Colon (tissue), 2 donors: ENCODE results near the gene STPG1.

ENCODE experiments used
- FAIRE-seq: peaks from 2 replicates; lab custom pipeline; 2012; peaks lifted over from hg19 to GRCh38; lab: Jason Lieb, UNC
- donor health status: control.
- donor health status: control.

The STPG1 gene

DNA sequence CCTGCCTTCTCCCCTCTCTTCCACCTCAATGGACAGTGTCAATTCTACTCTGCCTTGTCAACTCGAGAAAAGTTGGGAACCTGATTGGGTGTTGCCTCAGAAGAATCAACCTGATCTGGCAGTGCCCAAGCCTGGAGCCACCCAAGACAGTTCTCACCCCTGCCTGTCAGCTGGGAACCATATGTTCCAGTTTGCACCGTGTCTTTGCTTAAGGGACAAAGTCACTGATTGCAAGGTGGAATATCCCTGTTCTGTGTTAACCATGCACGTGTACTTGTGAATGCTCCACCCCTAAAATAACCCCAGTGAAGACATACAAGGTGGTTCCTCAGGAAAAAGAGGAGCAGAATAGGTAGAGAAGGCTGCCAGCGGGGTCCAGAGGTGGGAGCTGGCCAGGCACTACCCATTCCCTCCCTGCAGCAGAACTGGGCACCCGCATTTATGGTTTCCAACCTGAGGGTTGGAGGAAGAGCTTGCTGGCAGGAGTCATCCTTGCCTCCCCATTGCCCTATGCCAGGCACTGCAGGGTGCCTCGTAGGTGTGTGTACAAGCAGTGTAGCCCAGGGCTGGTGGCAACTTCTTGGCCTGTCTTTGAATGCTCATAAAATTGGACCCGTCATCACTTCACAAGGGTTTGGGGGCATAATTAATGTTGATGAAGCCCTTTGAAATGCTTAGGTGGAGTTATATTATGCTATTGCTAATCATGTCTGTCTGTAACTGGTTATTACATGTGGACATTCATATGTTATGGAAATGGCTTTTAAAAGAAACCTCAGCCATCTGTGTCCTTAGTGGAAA, 13.4 kb upstream of the STPG1 start:
- no peak for FAIRE-seq

DNA sequence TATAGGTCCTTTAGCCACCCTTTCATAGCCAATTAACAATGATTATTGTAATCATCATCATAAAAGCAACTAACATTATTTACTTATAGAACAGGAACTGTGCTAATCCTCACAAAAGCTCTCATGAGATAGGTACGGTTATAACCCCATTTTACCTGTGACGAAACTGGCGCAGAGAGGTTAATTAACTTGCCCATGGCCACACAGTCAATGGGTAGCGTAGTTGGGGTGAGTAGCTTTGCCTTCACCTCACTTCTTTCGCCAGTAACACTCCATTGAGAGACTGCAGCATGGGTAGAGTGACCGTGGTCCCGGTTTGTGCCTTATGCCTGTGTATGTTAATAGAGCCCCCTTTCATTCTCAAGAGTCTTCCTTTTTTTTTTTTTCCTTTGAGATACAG, 12.3 kb upstream of the STPG1 start:
- FAIRE-seq: no peak

GRCh38 chr1:24425441-24425840, 11.9 kb upstream of the STPG1 start:
- FAIRE-seq: no peak

DNA sequence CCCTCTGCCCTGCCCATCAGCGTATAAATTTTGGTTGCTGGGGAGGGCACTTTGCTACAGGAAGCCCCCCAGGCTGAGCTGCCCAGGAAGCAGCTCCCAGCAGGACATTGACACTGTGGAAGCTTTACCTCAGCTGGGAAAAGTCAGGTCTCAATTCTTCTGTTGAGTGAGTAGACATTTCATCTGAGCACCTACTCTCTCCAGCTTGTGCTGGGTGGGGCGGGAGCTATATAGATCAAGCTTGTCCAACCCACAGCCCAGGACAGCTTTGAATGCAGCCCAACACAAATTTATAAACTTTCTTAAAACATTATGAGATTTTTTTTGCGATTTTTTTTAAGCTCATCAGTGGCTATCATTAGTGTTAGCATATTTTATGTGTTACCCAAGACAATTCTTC, 11.4 kb upstream of the STPG1 start:
- no peak for FAIRE-seq

GRCh38 chr1:24424207-24424606, 10.6 kb upstream of the STPG1 start:
- no peak for FAIRE-seq

DNA sequence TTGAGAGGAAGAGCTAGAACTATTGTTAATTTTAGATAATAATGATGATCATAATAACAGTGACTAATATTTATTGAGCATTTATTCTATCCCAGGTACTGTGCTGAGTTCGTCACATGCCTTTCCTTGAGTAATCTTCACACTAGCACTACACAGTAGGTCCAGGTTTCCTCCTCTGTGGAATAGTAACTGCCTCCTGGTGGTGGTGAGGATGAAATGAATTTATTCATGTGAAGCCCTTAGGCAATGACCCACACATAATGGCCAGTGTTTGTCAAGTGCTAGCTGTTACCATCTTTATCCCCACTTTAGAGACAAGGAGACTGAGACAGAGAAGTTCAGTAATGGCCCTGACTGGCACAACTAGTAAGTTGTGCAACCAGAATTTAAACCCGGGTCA, 7.9 kb upstream of the STPG1 start:
- no peak for FAIRE-seq

DNA sequence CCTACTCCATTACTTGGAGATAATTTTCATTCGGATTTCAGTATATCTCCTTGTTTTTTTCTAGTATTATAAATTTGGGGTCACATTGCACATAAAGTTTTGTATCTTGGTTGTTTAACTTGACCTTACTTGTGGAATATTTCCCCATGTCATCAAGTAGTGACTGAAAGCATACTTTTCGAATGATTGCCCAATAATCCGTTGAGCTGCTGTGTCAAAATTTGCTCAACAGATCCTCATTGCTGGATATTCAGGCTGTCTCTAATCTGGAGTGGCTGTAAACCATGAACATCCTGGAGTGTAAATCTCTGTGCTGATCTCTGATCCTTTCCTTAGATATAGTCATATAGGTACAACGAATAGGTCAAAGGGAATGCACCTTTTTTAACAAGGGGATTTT, 7.0 kb upstream of the STPG1 start:
- no peak for FAIRE-seq

- FAIRE-seq: no peak
These were observed 5.5 kb upstream of the STPG1 start for GRCh38 chr1:24418898-24419628.

- no peak for FAIRE-seq
These were observed 4.1 kb upstream of the STPG1 start for GRCh38 chr1:24417681-24418080.

GRCh38 chr1:24416666-24417391, 3.2 kb upstream of the STPG1 start:
- no peak for FAIRE-seq

DNA sequence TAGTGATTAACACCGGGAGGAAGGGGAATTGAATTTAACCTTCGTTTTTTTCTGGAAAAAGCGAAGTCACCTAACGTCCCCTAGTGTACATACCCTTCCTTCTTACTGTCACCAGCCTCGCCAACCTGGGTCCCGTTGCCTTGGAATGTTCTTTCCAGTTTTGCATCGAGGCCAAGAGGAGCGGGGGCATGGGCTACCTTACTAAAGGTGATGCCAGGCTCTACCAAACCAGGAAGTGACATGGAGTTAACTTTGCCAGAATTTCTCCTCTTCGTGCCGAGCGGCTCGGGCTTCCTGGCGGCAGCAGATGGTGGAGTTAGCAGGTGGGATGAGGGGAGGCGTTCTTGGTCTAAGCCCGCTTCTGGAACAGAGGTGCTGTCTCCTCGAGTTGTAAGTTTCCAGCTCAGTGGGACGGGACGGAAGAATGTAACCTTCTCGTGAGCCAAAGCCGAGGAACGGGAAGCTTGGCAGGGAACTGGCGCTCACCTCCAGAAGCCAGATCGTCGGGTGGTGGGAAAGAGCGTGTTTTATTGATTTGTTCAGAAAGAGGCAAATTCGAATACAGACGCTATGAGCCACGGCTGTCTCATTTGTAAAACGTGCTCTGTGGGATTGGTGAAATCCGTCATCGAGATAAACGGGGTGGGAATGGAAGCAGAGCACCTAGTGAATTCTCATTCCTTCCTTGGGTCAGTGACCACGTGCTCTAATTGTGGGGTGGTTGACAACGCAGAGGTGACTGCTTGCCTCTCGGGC, 2.5 kb upstream of the STPG1 start:
- FAIRE-seq: no peak

DNA sequence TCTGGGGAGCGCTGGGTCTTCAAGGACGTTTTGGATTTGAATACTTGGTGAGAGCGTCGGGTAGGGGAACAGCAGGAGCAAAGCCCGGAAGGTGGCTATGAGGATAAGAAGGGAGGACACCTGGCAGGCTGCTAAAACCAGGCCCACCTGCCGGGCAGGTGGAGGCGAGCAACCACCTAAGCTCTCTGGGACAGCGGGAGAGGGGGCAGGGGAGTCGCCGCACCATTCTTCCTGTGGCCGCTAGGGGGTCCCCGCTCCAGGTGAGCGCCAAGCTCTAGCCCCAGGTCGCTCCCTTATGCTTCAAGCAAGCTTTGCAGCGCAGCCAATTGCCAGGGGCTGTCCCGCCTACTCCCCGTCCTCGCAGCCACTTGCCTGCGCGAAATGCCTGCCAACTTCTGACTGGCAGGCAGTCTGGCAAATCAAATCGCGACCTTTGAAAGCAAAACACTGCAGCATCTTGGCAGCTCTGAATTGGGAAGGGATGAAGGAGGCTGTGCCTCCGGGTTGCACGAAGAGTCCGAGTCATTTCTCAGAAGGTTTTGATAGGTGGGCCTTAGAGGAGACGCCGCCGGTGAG, 1.8 kb upstream of the STPG1 start, which contains the start of gene NIPAL3:
Gene NIPAL3, plus strand, starts transcription at position 469 of the 576 bp plus-strand sequence. CDS start 3,746 bp downstream, outside the sequence.
- no peak for FAIRE-seq

DNA sequence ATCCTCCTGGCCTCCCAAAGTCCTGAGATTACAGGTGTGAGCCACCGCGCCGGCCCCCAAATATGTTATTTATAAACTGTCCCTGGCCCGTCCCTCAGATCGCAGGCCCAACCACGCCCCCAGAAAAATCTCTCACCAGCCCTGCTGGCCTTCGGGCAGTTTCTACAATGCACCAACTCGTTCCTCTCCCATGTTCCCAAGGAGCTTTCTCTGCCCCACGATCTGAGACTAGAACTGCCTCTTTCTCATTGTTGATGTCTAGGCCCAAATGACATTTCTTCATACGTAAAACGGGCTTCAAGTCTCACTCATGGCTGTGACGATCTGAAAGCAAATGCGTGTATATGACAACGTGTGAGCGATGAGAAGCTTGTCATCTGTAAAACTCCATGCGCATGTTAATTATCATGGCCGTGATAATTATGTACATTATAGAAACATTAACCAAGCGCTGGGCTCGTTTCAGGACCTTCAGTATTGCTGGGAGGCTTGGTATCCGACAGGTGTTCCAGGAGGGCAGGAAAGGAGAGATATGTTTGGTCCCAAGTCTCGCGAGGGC, 1.3 kb upstream of the STPG1 start:
- no peak for FAIRE-seq

GRCh38 chr1:24412408-24412807, 1.2 kb downstream of the STPG1 start:
- no peak for FAIRE-seq

DNA sequence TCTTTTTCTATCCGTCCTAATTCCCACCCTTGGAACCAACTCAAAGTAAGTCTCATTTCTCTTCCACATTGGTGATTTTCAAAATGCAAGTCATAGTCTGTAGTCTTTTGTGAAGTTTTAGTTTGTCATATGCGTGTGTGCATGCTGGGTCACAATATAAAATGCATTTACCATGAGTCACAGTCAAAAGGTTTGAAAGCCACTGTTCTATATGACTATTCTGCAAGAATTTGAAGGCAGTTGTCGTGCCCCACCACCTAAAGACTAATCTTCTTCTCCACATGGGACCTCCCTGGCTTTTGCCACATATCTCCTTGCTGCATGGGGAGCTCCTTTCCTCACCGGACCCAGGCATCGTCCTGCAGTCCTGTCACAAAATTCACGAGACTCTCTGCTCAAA, 1.6 kb downstream of the STPG1 start:
- no peak for FAIRE-seq

DNA sequence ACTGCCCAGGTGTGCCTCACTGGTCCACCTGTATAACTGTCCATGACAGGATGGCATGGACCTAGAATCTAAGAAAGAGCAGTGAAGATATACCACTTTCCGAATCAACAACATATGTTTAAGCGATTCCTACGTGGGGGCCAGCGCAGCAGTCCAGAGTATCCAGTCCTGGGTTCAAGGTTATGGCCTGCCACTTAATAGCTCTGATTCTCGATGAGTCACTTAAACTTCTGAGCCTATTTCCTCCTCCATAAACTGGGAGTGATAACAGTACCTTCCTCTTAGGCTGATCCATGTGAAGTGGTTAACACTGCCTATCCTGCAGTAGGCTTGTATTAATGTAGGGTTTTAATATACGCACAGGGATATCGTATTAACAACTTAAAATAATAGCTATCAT, 2.8 kb downstream of the STPG1 start:
- FAIRE-seq: no peak

- no peak for FAIRE-seq
These were observed 4.0 kb downstream of the STPG1 start for GRCh38 chr1:24409535-24409934.

- FAIRE-seq: no peak
These were observed 6.8 kb downstream of the STPG1 start for GRCh38 chr1:24406788-24407187.

GRCh38 chr1:24403806-24404205, 9.8 kb downstream of the STPG1 start:
- FAIRE-seq: no peak

DNA sequence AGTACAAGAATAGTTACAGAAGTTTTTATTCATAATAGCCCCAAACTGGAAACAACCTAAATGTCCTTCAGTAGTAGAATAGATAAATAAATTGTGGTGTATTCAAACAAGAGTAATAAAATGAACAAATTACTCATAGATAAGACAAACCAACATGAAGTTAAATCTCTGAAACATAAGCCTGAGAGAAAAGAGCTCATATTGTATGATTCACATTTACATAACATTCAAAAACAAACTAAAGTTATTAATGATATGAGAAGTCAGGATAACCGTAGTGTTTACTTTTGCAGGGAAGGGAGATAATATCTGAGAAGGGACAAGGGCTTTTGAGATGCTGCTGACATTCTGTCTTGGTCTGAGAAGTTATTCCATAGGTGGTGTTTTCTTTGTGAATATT, 13.5 kb downstream of the STPG1 start:
- FAIRE-seq: no peak

- no peak for FAIRE-seq
These were observed 19.7 kb downstream of the STPG1 start for GRCh38 chr1:24393892-24394291.
